Activated CD4-positive, alpha-beta T cell treated with anti-CD3 and anti-CD28 coated beads for 36 hours (primary cell): ENCODE data around the gene ASXL2. TPM values are rescaled to one million over a fixed set of nuclear protein-coding genes. Genes with fewer than 3 reads are reported as not detected.
A peak's percentile ranks its signal among the peaks of the same experiment; 100 is the strongest.

Source experiments
- ATAC-seq: fragments of 200-7000 bp; cut with Tn5 transposase; one replicate; pipeline ENCODE4 v1.10.0; 2021; ENCODE audit warnings: mild to moderate bottlenecking, moderate library complexity
- CTCF ChIA-PET: fragments of 350-600 bp; sonication (Branson Sonifier 250); formaldehyde crosslinking; loops from one replicate; lab custom pipeline; 2021; ENCODE audit warnings: antibody characterized with exemption; lab: Charles Lee
- POLR2A ChIA-PET: fragments of 350-600 bp; sonication (Branson Sonifier 250); formaldehyde crosslinking; loops from one replicate; lab custom pipeline; 2021; ENCODE audit warnings: antibody characterized with exemption, inconsistent platforms; lab: Charles Lee
- DNase-seq: peaks from one replicate; pipeline ENCODE4 v3.0.0-alpha.2; 2020
- H3K27ac Mint-ChIP-seq: one replicate; pipeline ENCODE4 v1.8.0; 2021; ENCODE audit warnings: mixed read lengths
- H3K27me3 Mint-ChIP-seq: one replicate; pipeline ENCODE4 v1.8.0; 2021; ENCODE audit warnings: mixed read lengths
- H3K36me3 Mint-ChIP-seq: one replicate; pipeline ENCODE4 v1.8.0; 2021; ENCODE audit warnings: low read depth, mixed read lengths
- H3K4me1 Mint-ChIP-seq: one replicate; pipeline ENCODE4 v1.8.0; 2021; ENCODE audit warnings: mixed read lengths
- H3K4me3 Mint-ChIP-seq: one replicate; pipeline ENCODE4 v1.8.0; 2021; ENCODE audit warnings: mild to moderate bottlenecking, moderate library complexity, mixed read lengths
- H3K9me3 Mint-ChIP-seq: one replicate; pipeline ENCODE4 v1.8.0; 2021; ENCODE audit warnings: low read depth, mixed read lengths
- intact Hi-C, 2 experiments: fragments of 100-400 bp; cut with DNase I in 1 of 2; cut with micrococcal nuclease in 1 of 2; formaldehyde crosslinking; loops; one replicate each; pipeline versions ENCODE4 v1.14.2 to v1.15.1; 2022 to 2024; cut with DNase I, micrococcal nuclease
- total RNA-seq, 2 experiments: library from RNA; stranded (reverse); gene quantifications; one replicate each; pipeline ENCODE4 v1.2.3, GENCODE V29; 2021

The ASXL2 gene
- total RNA-seq, 2 experiments from 2014 or later, result 36.8 to 46.4 TPM

GRCh38 chr2:25692143-25692542, 186.1 kb downstream of the ASXL2 start:
- intact Hi-C loops, result no loop called here
- Mint-ChIP-seq H3K36me3 (no peaks in the 10 kb centered on the region), H3K27me3 (peaks cover 2% of the 10 kb centered on the region), H3K4me3 (no peak overlapping the region), H3K4me1 (no peaks in the 10 kb centered on the region), H3K9me3 (no peaks in the 10 kb centered on the region), H3K27ac (no peak overlapping the region)
- ATAC-seq (no peak), DNase-seq (no peak)
- ChIA-PET POLR2A (interaction anchor here (0.6 kb wide), 1 partner anchor 162 kb away, joined by 3 read pairs; no protein-coding TSS in a partner anchor), CTCF (interaction anchor here (0.9 to 2.3 kb wide), 2 partner anchors 8 to 10 kb away, joined by 4 to 14 read pairs; no protein-coding TSS in a partner anchor)

GRCh38 chr2:25690058-25690457, 188.2 kb downstream of the ASXL2 start:
- Mint-ChIP-seq H3K9me3 (no peaks in the 10 kb centered on the region), H3K27me3 (peaks cover 2% of the 10 kb centered on the region), H3K4me1 (no peaks in the 10 kb centered on the region), H3K4me3 (no peak overlapping the region), H3K27ac (no peak overlapping the region), H3K36me3 (no peaks in the 10 kb centered on the region)
- ChIA-PET POLR2A (no interaction called here), CTCF (interaction anchor here (2.0 to 2.3 kb wide), 2 partner anchors 10 kb away, joined by 5 to 14 read pairs; no protein-coding TSS in a partner anchor)
- DNase-seq (no peak), ATAC-seq (peak; percentile 61)
- intact Hi-C loops, result no loop called here

DNA sequence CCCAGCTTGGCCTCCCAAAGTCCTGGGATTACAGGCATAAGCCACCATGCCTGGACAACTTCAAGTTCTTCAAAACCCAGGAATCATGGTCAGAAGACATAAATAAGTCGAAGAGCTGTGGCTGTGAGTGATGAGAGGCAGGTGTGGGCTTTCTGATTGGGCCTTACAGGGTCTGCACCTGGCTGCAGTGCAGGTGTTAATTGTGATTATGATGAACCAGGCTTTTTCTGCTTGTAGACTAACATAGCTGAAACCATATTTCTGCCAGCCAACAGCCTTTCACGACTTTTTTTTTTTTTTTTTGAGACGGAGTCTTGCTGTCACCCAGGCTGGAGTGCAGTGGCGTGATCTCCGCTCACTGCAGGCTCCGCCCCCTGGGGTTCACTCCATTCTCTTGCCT, 190.1 kb downstream of the ASXL2 start:
- Mint-ChIP-seq H3K36me3 (no peaks in the 10 kb centered on the region), H3K4me3 (no peak overlapping the region), H3K27me3 (peaks cover 2% of the 10 kb centered on the region), H3K4me1 (no peaks in the 10 kb centered on the region), H3K27ac (no peak overlapping the region), H3K9me3 (no peaks in the 10 kb centered on the region)
- DNase-seq, result no peak
- intact Hi-C loops, result no loop called here
- no peak for ATAC-seq
- ChIA-PET CTCF (interaction anchor here (0.8 to 2.0 kb wide), 5 partner anchors 8 to 47 kb away, joined by 3 to 5 read pairs (median 4); no protein-coding TSS in a partner anchor), POLR2A (no interaction called here)

DNA sequence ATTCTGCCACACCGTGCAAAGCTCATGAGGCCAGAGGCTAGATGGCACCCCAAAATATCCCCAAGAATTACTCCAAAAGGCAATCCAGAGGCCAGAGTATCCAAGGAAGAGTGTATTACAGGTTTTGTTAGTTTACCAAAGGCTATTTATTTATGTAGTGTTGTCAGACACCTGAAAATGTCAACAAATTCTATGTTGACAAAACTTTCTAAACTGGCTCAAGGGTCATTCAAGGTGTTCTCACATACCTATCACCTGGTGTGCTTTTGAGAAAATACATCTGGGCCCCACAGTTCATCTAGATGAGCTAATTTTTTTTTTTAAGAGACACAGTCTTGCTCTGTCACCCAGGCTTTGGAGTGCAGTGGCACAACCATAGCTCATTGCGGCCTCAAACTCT, 192.5 kb downstream of the ASXL2 start:
- Mint-ChIP-seq H3K4me3 (no peak overlapping the region), H3K27me3 (peaks cover 2% of the 10 kb centered on the region), H3K27ac (no peak overlapping the region), H3K9me3 (no peaks in the 10 kb centered on the region), H3K4me1 (no peaks in the 10 kb centered on the region), H3K36me3 (no peaks in the 10 kb centered on the region)
- CTCF ChIA-PET, result interaction anchor here (0.9 to 1.6 kb wide), 2 partner anchors 14 to 78 kb away, joined by 3 to 7 read pairs; no protein-coding TSS in a partner anchor
- DNase-seq (no peak), ATAC-seq (no peak)
- POLR2A ChIA-PET, result no interaction called here
- intact Hi-C loops, result no loop called here

GRCh38 chr2:25684577-25685473, 193.5 kb downstream of the ASXL2 start:
- ChIA-PET POLR2A (no interaction called here), CTCF (interaction anchor here (0.9 kb wide), 1 partner anchor 78 kb away, joined by 3 read pairs; no protein-coding TSS in a partner anchor)
- Mint-ChIP-seq H3K27me3 (no peaks in the 10 kb centered on the region), H3K4me1 (no peaks in the 10 kb centered on the region), H3K27ac (no peak overlapping the region), H3K36me3 (no peaks in the 10 kb centered on the region), H3K9me3 (no peaks in the 10 kb centered on the region), H3K4me3 (no peak overlapping the region)
- DNase-seq, result no peak
- ATAC-seq, result no peak
- intact Hi-C loops, result no loop called here

Other genes with a start within 250 kb of the ASXL2 start
- 10 to 100 TPM; 17.1 to 33.5 TPM for gene DTNB, start 204.9 kb downstream of the ASXL2 start, total RNA-seq
- 1 to 10 TPM; 5.2 to 5.3 TPM for gene KIF3C, start 104.0 kb upstream of the ASXL2 start, total RNA-seq
- gene RAB10, start 155.6 kb upstream of the ASXL2 start, total RNA-seq, result 100 to 1,000 TPM; 103 to 160 TPM